ENCODE results near the gene ZNF772. TPM values are rescaled to one million over a fixed set of nuclear protein-coding genes. Genes with fewer than 3 reads are reported as not detected.

Gene ZNF772
- polyA plus RNA-seq, 4 donors = 0.27 to 13.2 (median 2.2) TPM

GRCh38 chr19:57421037-57421436, 56.3 kb downstream of the ZNF772 start:
- 96 to 99% (median 99%) methylated on average over 3 of the region's 3 CpGs for WGBS, 3 donors
- FAIRE-seq = no peak
- no peak overlapping the region for H3K27ac ChIP-seq (ENCODE audit: low read depth in 1 of 3, low read length in 2 of 3)
- no peaks in the 10 kb centered on the region for H3K27me3 ChIP-seq (ENCODE audit: control insufficient read depth in 3 of 3, insufficient read depth in 3 of 3, low read length in 3 of 3)
- H3K4me3 ChIP-seq (ENCODE audit: low read depth in 1 of 3, low read length in 3 of 3) = no peak overlapping the region
- H3K36me3 ChIP-seq (ENCODE audit: control insufficient read depth in 3 of 3, insufficient read depth in 2 of 3, low read depth in 1 of 3, low read length in 3 of 3) = peaks cover 15 to 37% (median 29%) of the 10 kb centered on the region in 3 donors
- H3K4me1 ChIP-seq (ENCODE audit: control insufficient read depth in 3 of 3, insufficient read depth in 2 of 3, low read depth in 1 of 3, low read length in 2 of 3) = no peaks in the 10 kb centered on the region
- peaks cover 9 to 30% of the 10 kb centered on the region in 2 donors for H3K9me3 ChIP-seq (ENCODE audit: control insufficient read depth in 2 of 2, insufficient read depth in 1 of 2, low read depth in 1 of 2, low read length in 1 of 2)
- no peak for DNase-seq

- Histone ChIP-seq H3K4me1 (ENCODE audit: control insufficient read depth in 3 of 3, insufficient read depth in 2 of 3, low read depth in 1 of 3, low read length in 2 of 3) (no peaks in the 10 kb centered on the region), H3K36me3 (ENCODE audit: control insufficient read depth in 3 of 3, insufficient read depth in 2 of 3, low read depth in 1 of 3, low read length in 3 of 3) (peaks cover 15 to 46% (median 38%) of the 10 kb centered on the region in 3 donors), H3K27ac (ENCODE audit: low read depth in 1 of 3, low read length in 2 of 3) (no peak overlapping the region), H3K4me3 (ENCODE audit: low read depth in 1 of 3, low read length in 3 of 3) (no peak overlapping the region), H3K27me3 (ENCODE audit: control insufficient read depth in 3 of 3, insufficient read depth in 3 of 3, low read length in 3 of 3) (no peaks in the 10 kb centered on the region), H3K9me3 (ENCODE audit: control insufficient read depth in 2 of 2, insufficient read depth in 1 of 2, low read depth in 1 of 2, low read length in 1 of 2) (peaks cover 9 to 32% of the 10 kb centered on the region in 2 donors)
- FAIRE-seq (no peak), DNase-seq (no peak)
- WGBS, 3 donors = 96 to 98% (median 96%) methylated on average over 4 of the region's 4 CpGs
Measured at GRCh38 chr19:57419439-57419838, 57.9 kb downstream of the ZNF772 start.

Other genes with a start within 250 kb of the ZNF772 start
- gene AURKC, start 246.5 kb downstream of the ZNF772 start, polyA plus RNA-seq = 1 to 10 TPM in 2 of 4 donors, under 1 TPM in 2; 0.43 to 5.8 (median 1.3) TPM
- 1 to 10 TPM in 3 of 4 donors, under 1 TPM in 1; 0.54 to 4.3 (median 1.3) TPM for gene ZNF805, start 236.9 kb downstream of the ZNF772 start, polyA plus RNA-seq
- gene ZNF460, start 197.1 kb downstream of the ZNF772 start, polyA plus RNA-seq = 1 to 10 TPM in 2 of 4 donors, under 1 TPM in 2; 0.27 to 2.9 (median 1.5) TPM
- gene ZNF543, start 157.1 kb downstream of the ZNF772 start, polyA plus RNA-seq = 1 to 10 TPM in 2 of 4 donors, under 1 TPM in 2; 0.45 to 7.1 (median 0.91) TPM
- gene ZNF304, start 126.3 kb downstream of the ZNF772 start, polyA plus RNA-seq = 10 to 100 TPM in 1 of 4 donors, 1 to 10 TPM in 2, under 1 TPM in 1; 0.89 to 10.3 (median 1.9) TPM
- 10 to 100 TPM in 3 of 4 donors, 1 to 10 TPM in 1; 9.2 to 17.9 (median 14.1) TPM for gene TRAPPC2B, start 114.0 kb downstream of the ZNF772 start, polyA plus RNA-seq
- gene ZNF547, start 114.0 kb downstream of the ZNF772 start, polyA plus RNA-seq = 1 to 10 TPM in 2 of 4 donors, under 1 TPM in 2; 0.27 to 4.5 (median 0.88) TPM
- 10 to 100 TPM in 1 of 4 donors, 1 to 10 TPM in 3; 2.2 to 25.2 (median 4.3) TPM for gene ZNF548, start 87.7 kb downstream of the ZNF772 start, polyA plus RNA-seq
- gene ZNF17, start 66.4 kb downstream of the ZNF772 start, polyA plus RNA-seq = 1 to 10 TPM; 1.9 to 8.8 (median 2.9) TPM
- 10 to 100 TPM in 2 of 4 donors, 1 to 10 TPM in 2; 7.6 to 17.2 (median 11.3) TPM for gene ZNF749, start 42.2 kb downstream of the ZNF772 start, polyA plus RNA-seq
- gene VN1R1, start 20.4 kb downstream of the ZNF772 start, polyA plus RNA-seq = 1 to 10 TPM in 1 of 4 donors, under 1 TPM in 1, not detected in 2; 0.37 to 2.6 TPM
- 10 to 100 TPM in 1 of 4 donors, 1 to 10 TPM in 3; 1.6 to 12.9 (median 2.9) TPM for gene ZNF419, start 10.2 kb upstream of the ZNF772 start, polyA plus RNA-seq
- gene ZNF773, start 22.4 kb upstream of the ZNF772 start, polyA plus RNA-seq = 10 to 100 TPM in 1 of 4 donors, 1 to 10 TPM in 3; 1.3 to 10.9 (median 2.4) TPM
- gene ZNF549, start 49.8 kb upstream of the ZNF772 start, polyA plus RNA-seq = 10 to 100 TPM in 1 of 4 donors, 1 to 10 TPM in 2, under 1 TPM in 1; 0.89 to 11.5 (median 1.7) TPM
- gene ZNF550, start 82.3 kb upstream of the ZNF772 start, polyA plus RNA-seq = 10 to 100 TPM in 1 of 4 donors, 1 to 10 TPM in 3; 1.1 to 17.1 (median 1.8) TPM
- gene ZNF416, start 101.3 kb upstream of the ZNF772 start, polyA plus RNA-seq = 1 to 10 TPM in 3 of 4 donors, under 1 TPM in 1; 0.89 to 6.4 (median 2.4) TPM
- gene ZIK1, start 106.6 kb upstream of the ZNF772 start, polyA plus RNA-seq = 1 to 10 TPM in 3 of 4 donors, not detected in 1; 1.6 to 8.0 (median 2.1) TPM
- gene ZNF530, start 122.3 kb upstream of the ZNF772 start, polyA plus RNA-seq = 1 to 10 TPM in 3 of 4 donors, under 1 TPM in 1; 0.89 to 6.2 (median 3.2) TPM
- gene ZNF134, start 136.7 kb upstream of the ZNF772 start, polyA plus RNA-seq = 10 to 100 TPM in 1 of 4 donors, 1 to 10 TPM in 3; 1.9 to 16.8 (median 4.3) TPM
- gene ZNF211, start 155.6 kb upstream of the ZNF772 start, polyA plus RNA-seq = 10 to 100 TPM in 2 of 4 donors, 1 to 10 TPM in 2; 4.3 to 20.0 (median 9.7) TPM
- gene ZSCAN4, start 191.4 kb upstream of the ZNF772 start, polyA plus RNA-seq = under 1 TPM in 2 of 4 donors, not detected in 2; 0.06 TPM
- gene ZNF551, start 204.4 kb upstream of the ZNF772 start, polyA plus RNA-seq = 10 to 100 TPM in 1 of 4 donors, 1 to 10 TPM in 3; 1.1 to 11.3 (median 2.1) TPM
- gene ZNF154, start 231.6 kb upstream of the ZNF772 start, polyA plus RNA-seq = 10 to 100 TPM in 1 of 4 donors, 1 to 10 TPM in 1, under 1 TPM in 1, not detected in 1; 0.27 to 16.7 (median 1.4) TPM